Amniotic stem cell (primary cell): ENCODE data around the gene IL11RA.

ENCODE experiments used
- DNase-seq: peaks from one replicate; lab custom pipeline; 2025; lab: John Stamatoyannopoulos, UW

The IL11RA gene

DNA sequence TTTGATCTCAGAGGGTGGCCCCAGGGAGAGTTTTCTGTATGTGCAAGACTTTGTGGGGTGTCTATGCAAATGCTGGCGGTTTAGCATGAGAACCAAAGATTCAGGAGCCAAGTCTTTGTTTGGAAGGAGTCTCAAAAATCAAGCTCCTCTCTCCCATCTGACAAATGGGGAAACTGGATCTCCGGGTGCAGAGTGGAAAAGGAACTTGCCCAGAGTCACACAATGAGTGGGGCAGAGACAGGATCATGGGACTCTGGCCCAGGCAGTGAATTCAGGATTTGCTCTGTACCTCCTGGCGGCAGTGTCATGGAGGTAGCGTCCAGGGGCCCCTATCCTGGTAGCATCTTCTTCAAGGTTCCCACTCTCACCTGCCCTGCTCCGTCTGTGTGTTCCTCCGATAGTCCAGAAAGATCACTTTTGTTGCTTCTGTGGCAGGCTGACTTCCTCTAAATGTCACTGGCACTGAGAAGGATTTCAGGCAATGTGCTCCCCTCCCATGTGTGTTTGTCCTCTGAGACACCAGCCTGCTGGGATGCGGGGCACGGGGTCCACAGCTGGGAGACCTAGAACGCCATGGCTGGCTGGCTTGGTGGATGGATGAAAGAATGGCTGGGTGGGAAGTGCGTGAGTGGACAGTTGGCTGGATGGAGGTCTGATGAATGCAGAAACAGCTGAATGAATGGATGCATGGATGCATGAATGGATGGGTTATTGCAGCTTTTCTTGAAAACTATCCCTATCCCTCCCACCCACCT, 35.5 kb downstream of the IL11RA start:
- no peak for DNase-seq

DNA sequence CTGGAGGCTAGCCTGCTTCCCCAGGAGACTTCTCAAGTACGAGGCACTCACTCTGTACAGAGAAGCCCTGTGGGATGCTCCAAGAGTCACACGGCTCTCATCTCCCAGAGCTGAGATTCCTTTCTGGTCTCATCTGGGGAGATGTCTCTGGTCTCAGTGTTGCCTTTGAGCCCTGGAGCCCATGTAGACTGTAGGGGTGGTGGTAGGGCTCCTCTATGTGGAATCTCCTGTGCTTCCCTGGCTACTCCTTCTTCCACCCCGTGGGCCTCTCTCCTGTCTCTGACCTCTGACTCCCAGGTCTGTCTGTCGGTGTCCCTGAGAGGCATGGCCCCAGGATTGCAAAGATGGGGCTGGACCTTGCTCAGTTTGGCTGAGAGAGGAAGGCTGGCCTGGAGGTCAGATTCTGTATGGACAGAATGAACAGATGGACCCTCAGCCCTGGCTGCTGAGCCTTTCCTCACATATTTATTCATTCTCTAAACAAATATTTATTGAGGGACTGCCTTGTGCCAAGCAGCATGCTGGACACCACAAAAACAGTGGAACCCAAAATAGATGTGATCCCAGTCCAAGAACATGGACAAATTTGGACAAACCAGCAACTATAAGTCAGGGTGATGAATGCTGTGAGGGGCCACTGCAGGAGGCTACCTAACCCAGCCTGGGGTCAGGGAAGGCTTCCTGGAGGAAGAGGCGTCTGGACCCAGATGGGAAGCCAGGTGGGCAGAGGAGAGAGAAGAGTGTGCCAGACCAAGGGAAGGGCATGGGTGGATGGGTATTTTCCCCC, 36.5 kb downstream of the IL11RA start:
- no peak for DNase-seq

DNA sequence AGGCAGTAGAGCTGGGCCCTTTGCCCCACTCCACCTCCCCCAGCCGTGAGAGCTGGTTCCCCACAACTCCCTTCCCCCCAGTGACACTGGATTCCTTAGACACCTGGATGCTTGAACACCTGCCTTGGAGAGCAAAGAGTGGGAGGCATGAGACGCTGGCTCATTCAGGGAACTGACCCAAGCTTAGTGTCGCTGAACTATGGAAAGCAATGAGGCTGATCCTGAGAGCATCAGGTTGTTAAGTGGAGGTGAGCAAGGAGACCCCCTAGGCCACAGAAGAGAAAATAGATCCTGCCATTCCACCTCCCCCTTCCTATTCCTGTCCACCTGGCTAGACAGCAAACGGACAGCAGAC, 37.1 kb downstream of the IL11RA start:
- DNase-seq: no peak

DNA sequence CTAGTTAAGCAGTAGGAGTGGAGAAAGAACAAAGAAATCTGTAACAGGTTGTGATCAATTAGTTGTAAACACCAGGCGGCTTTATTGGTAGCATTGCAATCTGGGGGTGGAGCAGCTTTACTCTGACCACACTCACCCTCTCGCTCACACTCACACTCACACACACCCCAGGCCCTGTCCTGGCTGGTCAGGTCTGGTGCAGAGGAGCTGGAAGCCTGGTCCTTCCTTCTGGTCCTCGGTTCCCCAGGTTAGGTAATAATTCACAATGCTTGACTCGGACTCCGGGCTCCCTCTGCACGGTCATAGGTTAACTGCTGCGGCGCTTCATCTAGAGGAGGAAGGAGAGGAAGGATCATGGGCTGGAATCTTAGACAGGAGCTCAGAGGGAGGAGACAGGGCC, 37.5 kb downstream of the IL11RA start:
- DNase-seq: no peak

DNA sequence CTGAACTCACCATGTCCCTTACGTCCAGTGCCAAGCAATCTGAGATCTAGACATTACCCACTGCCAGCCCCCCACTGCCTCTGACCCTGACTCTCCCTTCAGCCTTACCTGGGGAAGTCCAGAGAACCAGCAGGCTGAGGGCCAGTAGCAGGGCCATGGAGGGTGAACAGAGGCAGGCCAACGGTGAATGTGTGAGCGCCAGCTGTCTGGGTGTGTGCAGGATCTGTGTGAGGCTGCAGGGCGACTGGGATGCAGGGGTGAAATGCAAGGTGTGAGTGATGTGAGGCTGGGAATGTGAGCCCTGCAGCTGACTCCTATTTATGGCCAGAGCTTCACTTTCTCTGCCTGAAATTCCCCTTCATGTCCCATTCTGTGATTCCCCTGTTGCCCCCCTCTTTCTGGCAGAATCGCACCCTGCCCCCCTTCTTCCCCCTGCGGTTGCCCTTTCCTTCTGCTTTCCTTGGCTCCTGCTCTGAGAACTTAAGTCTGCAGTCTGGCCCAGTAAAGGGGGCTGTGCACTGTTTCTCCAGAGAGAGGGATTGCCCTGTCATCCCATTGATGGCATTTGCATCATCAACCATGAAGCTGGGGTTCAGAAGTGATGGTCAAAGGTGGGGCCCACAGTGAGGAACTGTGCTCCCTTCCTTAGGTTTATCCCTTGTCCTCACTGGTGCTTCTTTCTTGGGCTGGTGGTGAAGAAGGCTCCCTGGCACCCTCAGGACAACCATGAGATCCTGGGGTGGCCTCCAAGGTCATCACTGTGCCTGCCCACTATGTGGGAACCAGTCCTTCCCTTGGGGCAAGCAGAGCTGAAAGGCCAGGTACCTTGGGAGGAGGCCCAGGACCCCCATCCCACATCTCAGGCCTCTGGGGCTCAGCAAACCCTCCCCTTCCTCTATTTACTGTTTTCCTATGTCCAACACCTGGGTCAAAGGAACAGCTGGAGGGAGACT, 39.3 kb downstream of the IL11RA start, which contains the start of gene CCL19:
Gene CCL19 (minus strand): TSS at position 294 of the 953 bp plus-strand sequence. CDS start 137 bp downstream, at position 157.
- DNase-seq: no peak

DNA sequence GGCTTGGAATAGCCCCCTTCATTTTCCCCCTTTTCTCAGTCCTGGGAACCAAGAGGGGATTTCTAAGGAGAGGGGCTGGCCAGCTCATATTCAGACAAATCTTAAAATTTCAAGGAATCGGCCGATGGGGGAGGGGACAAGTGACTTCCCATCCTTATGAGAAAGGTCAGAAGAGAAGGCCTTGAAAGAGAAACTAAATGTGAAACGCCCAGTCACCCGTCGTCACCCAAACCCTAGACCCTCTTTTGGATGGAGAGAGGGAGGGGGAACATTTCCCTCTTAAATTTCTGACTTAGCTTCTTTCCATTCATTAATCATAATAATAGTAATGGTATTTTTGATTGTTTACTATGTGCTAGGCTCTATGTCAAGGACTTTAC, 39.9 kb downstream of the IL11RA start:
- DNase-seq: no peak

DNA sequence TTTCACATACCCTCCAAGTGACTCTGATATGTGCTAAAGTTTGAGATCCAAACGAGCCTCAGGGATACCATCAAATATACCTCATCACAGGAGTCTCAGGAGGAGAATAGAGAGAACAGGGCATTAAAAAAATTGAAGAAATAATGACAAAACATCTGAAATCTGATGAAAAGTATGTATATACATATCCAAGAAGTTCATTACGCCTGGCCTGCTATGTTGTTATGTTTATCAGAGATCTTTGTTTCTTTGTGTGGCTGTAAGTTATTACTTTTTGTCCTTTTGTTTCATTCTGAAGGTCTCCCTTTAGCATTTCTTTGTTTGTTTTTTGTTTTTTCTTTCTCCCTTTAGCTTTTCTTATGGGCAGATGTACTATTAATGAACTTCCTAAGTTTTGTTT, 41.6 kb downstream of the IL11RA start:
- no peak for DNase-seq

DNA sequence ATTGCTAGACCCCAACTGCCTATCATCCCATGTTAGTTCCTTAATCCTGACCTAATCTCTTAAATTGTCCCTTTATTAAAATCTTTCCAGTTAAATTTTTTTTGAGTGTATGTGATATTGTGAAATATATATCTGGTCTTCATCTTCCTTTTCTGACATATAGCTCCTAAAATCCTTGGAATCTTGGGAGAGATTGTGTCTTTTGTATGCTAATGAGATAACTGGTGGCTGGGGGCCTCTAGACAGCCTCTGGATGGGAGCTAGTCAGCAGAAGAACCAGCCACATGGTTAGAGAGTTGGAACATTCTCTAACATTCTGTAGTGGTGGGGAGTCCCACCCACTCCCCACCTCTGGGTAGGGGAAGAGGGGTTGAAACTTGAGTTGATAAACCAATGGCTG, 42.8 kb downstream of the IL11RA start:
- DNase-seq: no peak

DNA sequence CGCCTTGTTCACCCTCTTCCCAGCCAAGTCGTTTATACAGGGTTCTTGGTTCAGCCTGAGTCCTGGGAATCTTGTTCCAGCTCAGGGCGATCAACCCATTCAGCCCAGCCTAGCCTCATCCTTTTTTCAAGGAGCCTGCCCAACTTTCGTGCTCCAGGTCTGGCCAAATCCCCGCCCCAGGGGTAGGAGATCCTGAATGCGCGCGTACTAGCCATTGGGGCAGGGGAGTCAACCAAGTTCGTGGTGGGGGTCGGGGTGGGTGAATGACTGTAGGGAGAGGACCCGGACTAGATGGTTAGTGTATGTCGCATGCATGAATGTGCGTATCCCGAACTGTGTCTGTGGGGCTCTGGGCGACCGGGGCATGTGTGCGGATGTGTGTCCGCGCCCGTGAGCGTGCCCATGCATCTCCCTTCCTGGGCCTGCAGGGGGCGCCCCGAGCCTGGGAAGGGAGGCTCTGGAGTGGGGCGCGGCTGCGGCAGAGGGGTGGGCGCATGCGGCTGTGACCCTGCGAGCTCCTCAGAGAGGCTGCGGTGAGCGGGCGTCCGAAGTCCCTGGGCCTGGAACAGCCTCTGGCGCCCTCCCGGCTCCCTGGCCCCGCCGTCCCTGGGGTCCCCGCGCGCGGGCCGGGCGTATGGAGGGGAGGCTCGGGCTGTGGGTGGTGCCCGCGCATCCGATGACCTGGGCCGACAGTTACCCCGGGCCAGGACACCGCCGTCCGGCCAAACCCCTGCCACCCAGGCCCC, 49.2 kb downstream of the IL11RA start:
- DNase-seq: peak; percentile 34

DNA sequence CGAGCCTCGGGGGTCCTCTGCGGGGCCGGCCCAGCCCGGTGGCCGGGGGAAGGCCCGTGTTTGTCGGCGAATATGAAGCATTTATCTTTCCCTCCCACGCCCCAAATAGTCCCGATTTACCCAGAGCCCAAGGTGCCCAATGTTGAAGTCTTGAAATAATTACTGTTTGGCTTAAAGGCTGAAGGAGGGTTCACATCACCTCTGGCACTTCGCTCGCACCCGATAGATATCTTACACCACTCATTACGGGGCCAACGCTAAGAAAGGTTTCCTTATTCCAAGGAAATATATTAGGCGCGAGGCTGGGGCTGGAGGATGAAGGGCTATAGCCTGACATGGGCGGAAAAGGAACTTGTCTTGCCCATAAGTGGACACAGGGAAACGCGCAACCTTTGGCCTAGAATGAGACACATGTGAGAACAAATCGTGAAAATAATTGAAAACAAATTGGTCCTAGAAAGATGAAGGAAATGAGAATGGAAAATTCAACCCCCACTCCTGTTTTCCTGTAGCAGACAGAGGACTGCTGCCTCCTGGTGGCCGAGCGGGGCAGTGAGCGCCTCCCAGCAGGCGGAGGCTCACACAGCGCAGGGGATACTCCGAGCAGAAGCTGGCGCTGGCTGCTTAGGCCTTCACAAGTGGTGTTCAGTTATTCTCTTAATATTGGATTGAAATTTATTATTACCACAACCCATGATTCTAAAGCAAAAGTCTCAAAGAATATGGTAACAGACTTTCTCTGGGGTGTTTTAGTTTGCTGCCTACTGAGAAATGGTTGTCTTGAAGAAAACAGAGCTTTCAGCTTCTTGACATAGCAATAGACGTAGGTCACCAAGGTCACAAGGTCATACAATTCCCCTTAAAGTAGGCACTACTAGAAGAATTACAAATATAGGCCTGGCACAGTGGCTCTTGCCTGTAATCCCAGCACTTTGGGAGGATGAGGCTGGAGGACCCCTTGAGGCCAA, 50.1 kb downstream of the IL11RA start:
- peak; percentile 59 for DNase-seq

DNA sequence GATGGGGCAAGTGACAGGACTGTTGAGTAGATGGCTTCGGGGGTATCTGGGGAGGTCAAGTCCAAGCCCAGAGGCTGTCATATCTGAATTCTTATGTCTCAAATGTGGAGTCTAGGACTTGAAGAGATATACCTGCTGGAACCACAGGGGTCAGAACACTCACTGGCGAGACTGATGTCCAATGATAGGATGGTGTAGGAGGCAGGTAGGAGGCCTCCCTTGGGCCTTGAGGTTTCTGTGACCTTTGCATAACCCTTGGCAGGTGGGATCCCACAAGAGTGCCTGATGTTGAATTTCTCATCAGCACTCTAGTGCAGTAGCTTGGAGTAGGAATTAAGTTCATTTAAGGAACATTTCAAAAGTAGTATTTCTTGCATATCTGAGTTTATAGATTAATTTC, 55.1 kb downstream of the IL11RA start:
- no peak for DNase-seq

DNA sequence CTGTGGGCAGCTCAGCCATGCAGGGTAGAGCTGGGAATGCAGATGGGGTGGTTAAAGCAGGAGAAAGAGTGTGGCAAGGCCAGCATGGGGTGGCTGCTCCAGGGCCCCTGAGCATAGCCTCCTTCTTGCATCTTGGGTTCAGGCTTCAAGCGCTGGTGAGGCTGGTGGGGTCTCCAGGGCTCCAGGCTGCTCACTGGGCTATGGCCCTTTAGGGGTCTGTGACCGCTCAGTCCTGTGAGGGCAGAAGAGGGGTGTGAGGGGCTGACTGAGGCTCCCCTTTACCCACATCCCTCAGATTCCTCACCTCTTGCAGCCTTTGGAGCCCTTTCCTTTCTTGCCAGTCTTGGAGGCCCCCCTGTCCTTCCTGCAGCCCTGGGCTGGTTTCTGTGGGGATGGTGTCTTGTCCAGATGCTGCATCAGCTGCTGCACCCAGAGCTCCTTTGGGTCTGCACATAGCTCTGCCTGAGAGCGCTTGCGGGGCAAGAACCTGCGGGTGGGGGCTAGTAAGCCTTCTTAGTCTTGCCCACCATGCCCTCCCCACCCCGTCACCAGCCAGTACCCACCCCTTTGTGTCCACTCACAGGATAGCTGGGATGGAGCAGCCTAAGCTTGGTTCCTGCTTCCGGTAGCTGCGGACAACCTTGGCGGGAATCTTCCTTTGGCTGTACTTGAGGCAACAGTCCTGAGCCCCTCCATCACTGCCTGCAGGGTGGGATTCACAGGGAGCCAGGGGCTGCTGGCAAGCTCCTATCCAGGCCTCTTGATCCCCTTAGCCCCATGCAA, 57.4 kb downstream of the IL11RA start:
- DNase-seq: no peak

DNA sequence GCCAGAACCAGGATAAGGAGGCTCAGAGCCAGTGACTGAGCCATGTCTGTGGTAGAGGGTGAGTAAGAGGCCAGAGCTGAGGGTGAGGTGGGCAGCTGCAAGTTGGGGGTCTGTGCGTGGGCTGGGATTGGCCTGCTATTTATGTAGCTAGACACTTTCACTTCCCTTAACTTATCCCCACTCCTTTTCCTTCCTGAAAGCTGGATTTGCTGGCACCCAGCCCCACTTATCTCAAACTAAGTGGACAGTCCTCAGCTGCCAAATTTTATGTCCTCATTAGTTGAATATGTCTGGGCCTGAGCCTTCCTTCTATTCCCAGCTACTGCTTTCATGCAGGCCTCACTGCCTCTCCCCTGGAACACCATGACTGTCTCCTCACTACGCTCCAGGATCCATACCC, 58.0 kb downstream of the IL11RA start, which contains the start of gene CCL21:
Gene CCL21 (minus strand): TSS at position 114 of the 400 bp plus-strand sequence. CDS start 70 bp downstream, at position 44.
- no peak for DNase-seq
